K562 (cell line): ENCODE results near the gene NVL. TPM values are rescaled to one million over a fixed set of nuclear protein-coding genes. Genes with fewer than 3 reads are reported as not detected.

Experiments used
- ARID4B ChIP-seq: sonication (generic); formaldehyde crosslinking; IDR thresholded peaks from 2 replicates; pipeline ENCODE4 v1.8.0; 2022; ENCODE audit warnings: mild to moderate bottlenecking, missing genetic modification reagents
- BDP1 ChIP-seq: IDR thresholded peaks from 3 replicates; pipeline ENCODE4 v1.6.1; 2011; ENCODE audit not compliant: insufficient read length, insufficient read depth
- BHLHE40 ChIP-seq: IDR thresholded peaks from 2 replicates; pipeline ENCODE4 v1.6.1; 2011; ENCODE audit warnings: low read length, improper control_type of control experiment
- BRCA1 ChIP-seq, 2 experiments: fragments of 450-650 bp in 1 of 2; sonication (generic) in 1 of 2; formaldehyde crosslinking in 1 of 2; IDR thresholded peaks; 2 replicates each; pipeline versions ENCODE4 v1.5.0 to v1.6.1; 2017 to 2020; ENCODE audit warnings: mild to moderate bottlenecking in 1 of 2, missing genetic modification reagents in 1 of 2
- CHD4 ChIP-seq: fragments of 200-600 bp; sonication (generic); IDR thresholded peaks from 3 replicates; pipeline ENCODE4 v1.6.1; 2012; ENCODE audit warnings: low read depth, mild to moderate bottlenecking, mixed read lengths, low read length, inconsistent platforms; ENCODE audit not compliant: insufficient read depth, insufficient replicate concordance, poor library complexity, severe bottlenecking
- DLX4 ChIP-seq: fragments of 250-450 bp; sonication (Bioruptor Pico); IDR thresholded peaks from 2 replicates; pipeline ENCODE4 v1.6.1; 2021; ENCODE audit warnings: mild to moderate bottlenecking
- FOXM1 ChIP-seq, 2 experiments: fragments of 450-650 bp in 1 of 2; sonication (generic) in 1 of 2; formaldehyde crosslinking in 1 of 2; IDR thresholded peaks; 2 replicates each; pipeline versions ENCODE4 v1.6.1 to v1.9.0; 2017 to 2022; ENCODE audit warnings: low read depth in 2 of 2, mild to moderate bottlenecking in 2 of 2, missing genetic modification reagents in 1 of 2, moderate library complexity in 1 of 2
- FUS ChIP-seq: fragments of 200-400 bp; formaldehyde crosslinking; optimal IDR thresholded peaks from 2 replicates; pipeline ENCODE3; 2017; ENCODE audit warnings: low read depth, low read length
- KAT7 ChIP-seq: sonication (generic); formaldehyde crosslinking; IDR thresholded peaks from 2 replicates; pipeline ENCODE4 v1.8.0; 2022; ENCODE audit warnings: missing genetic modification reagents, mild to moderate bottlenecking, borderline replicate concordance
- NEUROD1 ChIP-seq: fragments of 150-350 bp; IDR thresholded peaks from 2 replicates; pipeline ENCODE4 v1.6.1; 2014; ENCODE audit warnings: borderline replicate concordance, low read length, low read depth; ENCODE audit not compliant: partially characterized antibody
- NFIC ChIP-seq: fragments of 450-650 bp; IDR thresholded peaks from 2 replicates; pipeline ENCODE4 v1.6.1; 2017; ENCODE audit warnings: mild to moderate bottlenecking, inconsistent platforms
- NR2C1 ChIP-seq, 2 experiments: fragments of 450-650 bp; IDR thresholded peaks; 2 replicates each; pipeline ENCODE4 v1.6.1; 2017; ENCODE audit warnings: mild to moderate bottlenecking in 2 of 2, antibody characterized with exemption in 1 of 2, inconsistent platforms in 1 of 2, missing compliant biosample characterization in 1 of 2, missing genetic modification characterization in 1 of 2
- PRMT5 ChIP-seq: sonication (generic); formaldehyde crosslinking; IDR thresholded peaks from 2 replicates; pipeline ENCODE4 v1.5.0; 2020; ENCODE audit warnings: missing genetic modification reagents
- SMAD3 ChIP-seq: fragments of 450-650 bp; formaldehyde crosslinking; conservative IDR thresholded peaks from 2 replicates; pipeline ENCODE4 v1.4.0; 2020; ENCODE audit warnings: mild to moderate bottlenecking
- TAF9B ChIP-seq: fragments of 450-650 bp; IDR thresholded peaks from 2 replicates; pipeline ENCODE4 v1.6.1; 2018; ENCODE audit warnings: mild to moderate bottlenecking; ENCODE audit not compliant: partially characterized antibody
- XRCC4 ChIP-seq: IDR thresholded peaks from one replicate; pipeline ENCODE4 v1.6.1; 2011; ENCODE audit not compliant: insufficient read depth, insufficient read length; ENCODE audit errors: extremely low read depth
- ZFP30 ChIP-seq: fragments of 250-450 bp; sonication (Bioruptor Pico); IDR thresholded peaks from 2 replicates; pipeline ENCODE4 v1.8.0; 2022; ENCODE audit warnings: moderate library complexity, mild to moderate bottlenecking, inconsistent platforms, borderline replicate concordance
- ZNF512 ChIP-seq: IDR thresholded peaks from 2 replicates; pipeline ENCODE4 v1.6.1; 2016; ENCODE audit warnings: missing genetic modification characterization, missing compliant biosample characterization
- polyA plus RNA-seq, 8 experiments: library from polyadenylated mRNA; depleted of rRNA in 4 of 8; stranded (reverse) in 5 of 8; unstranded in 3 of 8; fragments of >200 nt; fragmentation: Nextera tagmentation in 2 of 8; fragmentation: Illumina TruSeq in 1 of 8; extraction: Ambion mirVana in 2 of 8; extraction: Trizol in 1 of 8; gene quantifications; 2 replicates each; pipeline versions ENCODE4 v1.2.1 to v1.2.3, GENCODE V29; 2011 to 2014; ENCODE audit warnings: inconsistent platforms in 1 of 8, missing spikeins in 1 of 8
- total RNA-seq, 7 experiments: library from RNA; depleted of rRNA in 6 of 7; stranded (reverse); fragments of >200 nt in 6 of 7; fragmentation: Illumina TruSeq in 2 of 7; extraction: Trizol in 2 of 7; gene quantifications; 2 replicates each; pipeline versions ENCODE4 v1.2.1 to v1.2.3, GENCODE V29; 2011 to 2021; ENCODE audit warnings: low replicate concordance in 1 of 7

The NVL gene
- total and polyA plus RNA-seq, 9 of the 15 experiments (the other 6 are each of a cell fraction or from before 2014, with no cell fraction given): 32.5 to 86.6 (median 62.9) TPM

GRCh38 chr1:224182057-224182865 lies 147.7 kb downstream of the NVL start (continued):
- TF ChIP-seq ARID4B (CRISPR knock-in tag) (no peak), ZNF512 (tag) (no peak), NEUROD1 (no peak), TAF9B (no peak), BDP1 (no peak), FUS (no peak), NR2C1 (IDR thresholded peaks at IDR 0.05) (0 out of 2 replicates have a peak, but pooled peaks have one; percentile 22), NR2C1 (tag; IDR thresholded peaks at IDR 0.05) (no peak), BRCA1 (IDR thresholded peaks at IDR 0.05) (no peak), BRCA1 (CRISPR knock-in tag; IDR thresholded peaks at IDR 0.05) (no peak), NFIC (no peak), CHD4 (peak; percentile 40), DLX4 (no peak), FOXM1 (IDR thresholded peaks at IDR 0.05; ENCODE audit: low read depth) (no peak), FOXM1 (CRISPR knock-in tag; IDR thresholded peaks at IDR 0.05; ENCODE audit: low read depth) (no peak), BHLHE40 (no peak), ZFP30 (CRISPR knock-in tag) (no peak), KAT7 (CRISPR knock-in tag) (0 out of 2 replicates have a peak, but pooled peaks have one; percentile 43), SMAD3 (0 out of 2 replicates have a peak, but pooled peaks have one; percentile 44), PRMT5 (CRISPR knock-in tag) (no peak), XRCC4 (no peak)
